Psoas muscle (tissue), 8 donors: ENCODE results near the gene DYTN. TPM values are rescaled to one million over a fixed set of nuclear protein-coding genes. Genes with fewer than 3 reads are reported as not detected.

ENCODE experiments used
- ATAC-seq, 4 donors: fragments of 200-7000 bp; cut with Tn5 transposase; one replicate each; pipeline ENCODE4 v1.9.1; 2020; ENCODE audit warnings: moderate library complexity in 3 of 4, mild to moderate bottlenecking in 2 of 4
- DNase-seq, 2 donors: peaks; one replicate each; pipeline ENCODE4 v3.0.0-alpha.2; 2020
- H3K27ac ChIP-seq: fragments of 200-600 bp; one replicate; pipeline ENCODE4 v1.8.0; 2022
- H3K27me3 ChIP-seq, 3 donors: fragments of 200-600 bp in 1 of 3; one replicate each; pipeline versions ENCODE4 v1.6.1 to v1.8.0; 2013 to 2022; ENCODE audit warnings: low read length in 2 of 3, mild to moderate bottlenecking in 2 of 3, moderate library complexity in 1 of 3; ENCODE audit not compliant: insufficient read depth in 3 of 3
- H3K36me3 ChIP-seq, 2 donors: fragments of 200-600 bp in 1 of 2; one replicate each; pipeline versions ENCODE4 v1.6.1 to v1.8.0; 2013 to 2022; ENCODE audit warnings: low read depth in 1 of 2, mild to moderate bottlenecking in 1 of 2, moderate library complexity in 1 of 2; ENCODE audit not compliant: insufficient read depth in 1 of 2
- H3K4me1 ChIP-seq: fragments of 200-600 bp; one replicate; pipeline ENCODE4 v1.8.0; 2022
- H3K4me3 ChIP-seq: fragments of 200-600 bp; one replicate; pipeline ENCODE4 v1.8.0; 2022; ENCODE audit warnings: mild to moderate bottlenecking
- H3K9me3 ChIP-seq: fragments of 200-600 bp; one replicate; pipeline ENCODE4 v1.8.0; 2022
- WGBS, 3 donors: extraction: QIAGEN DNeasy Blood & Tissue Kit; methylation state at CpG; one replicate each; pipeline versions ENCODE4 v1.1.6 to v1.1.7; 2013; 5-methylcytosine and 5-hydroxymethylcytosine counted together
- intact Hi-C, 2 donors: fragments of 100-400 bp; cut with DNase I; formaldehyde crosslinking; loops; one replicate each; pipeline versions ENCODE4 v1.11.0 to v1.14.2; 2022
- polyA plus RNA-seq, 3 donors: library from polyadenylated mRNA; stranded (reverse); fragments of 200-250 nt; gene quantifications; one replicate each; pipeline ENCODE4 v1.2.3, GENCODE V29; 2013
- total RNA-seq, 4 donors: library from RNA; stranded (reverse); fragmentation: NEBNext Ultra II Directional in 2 of 4; extraction: Animal tissue kit (Norgen Biotek cat#: 25700) in 2 of 4; gene quantifications; one replicate each; pipeline versions ENCODE4 v1.2.1 to v1.2.4, GENCODE V29; 2021 to 2023
- TF ChIP-seq, protein P1 (sequence below): fragments of 200-600 bp; IDR thresholded peaks from one replicate; pipeline ENCODE4 v1.8.0; 2022; ENCODE audit warnings: antibody characterized with exemption
- donor health status: healthy with polysubstance abuse.
- donor health status: DM: no; HTN: no; CAD: no; lungs with moderate emphysema.
- donor health status: Bipolar disorder and iron deficiency.
- donor health status: healthy.
- donor health status: DM: yes; HTN: yes; CAD: no.
- donor health status: DM: no; HTN: no; CAD: no.
- donor health status: DM: no; HTN: no; CAD: no.
- donor health status: DM: yes; HTN: yes; CAD: no.

The DYTN gene
- total and polyA plus RNA-seq, 7 donors, result not detected

DNA sequence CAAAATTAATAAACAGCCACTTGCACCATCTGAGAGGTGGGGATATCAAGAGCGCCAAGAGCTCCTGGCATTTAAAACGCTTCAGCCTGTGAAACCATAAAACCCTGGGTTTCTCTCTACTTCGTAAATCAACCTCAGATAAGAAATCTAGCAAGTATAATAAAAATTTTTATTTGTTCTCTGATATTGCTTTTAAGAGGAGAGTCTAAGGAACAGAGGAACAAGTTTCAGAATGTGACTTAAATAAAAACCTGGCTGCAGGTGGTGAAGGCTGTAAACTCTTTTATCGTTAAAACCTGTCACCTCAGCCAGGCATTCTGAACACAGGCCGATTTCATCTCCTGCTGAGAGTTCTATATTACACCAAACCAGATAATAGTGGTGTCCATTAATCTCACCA is 9.9 kb downstream of the DYTN start:
- H3K9me3 ChIP-seq, result no peaks in the 10 kb centered on the region
- H3K27ac ChIP-seq, result no peak overlapping the region
- peaks cover 0 to 2% (median 0%) of the 10 kb centered on the region in 3 donors for H3K27me3 ChIP-seq
- H3K4me1 ChIP-seq, result no peaks in the 10 kb centered on the region
- 55 to 63% (median 55%) methylated on average over 5 of the region's 5 CpGs for WGBS, 3 donors
- TF ChIP-seq, protein P1, sequence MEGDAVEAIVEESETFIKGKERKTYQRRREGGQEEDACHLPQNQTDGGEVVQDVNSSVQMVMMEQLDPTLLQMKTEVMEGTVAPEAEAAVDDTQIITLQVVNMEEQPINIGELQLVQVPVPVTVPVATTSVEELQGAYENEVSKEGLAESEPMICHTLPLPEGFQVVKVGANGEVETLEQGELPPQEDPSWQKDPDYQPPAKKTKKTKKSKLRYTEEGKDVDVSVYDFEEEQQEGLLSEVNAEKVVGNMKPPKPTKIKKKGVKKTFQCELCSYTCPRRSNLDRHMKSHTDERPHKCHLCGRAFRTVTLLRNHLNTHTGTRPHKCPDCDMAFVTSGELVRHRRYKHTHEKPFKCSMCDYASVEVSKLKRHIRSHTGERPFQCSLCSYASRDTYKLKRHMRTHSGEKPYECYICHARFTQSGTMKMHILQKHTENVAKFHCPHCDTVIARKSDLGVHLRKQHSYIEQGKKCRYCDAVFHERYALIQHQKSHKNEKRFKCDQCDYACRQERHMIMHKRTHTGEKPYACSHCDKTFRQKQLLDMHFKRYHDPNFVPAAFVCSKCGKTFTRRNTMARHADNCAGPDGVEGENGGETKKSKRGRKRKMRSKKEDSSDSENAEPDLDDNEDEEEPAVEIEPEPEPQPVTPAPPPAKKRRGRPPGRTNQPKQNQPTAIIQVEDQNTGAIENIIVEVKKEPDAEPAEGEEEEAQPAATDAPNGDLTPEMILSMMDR, result no peak
- no peak overlapping the region for H3K4me3 ChIP-seq
- ATAC-seq (no peak), DNase-seq (no peak)
- intact Hi-C loops, result no loop called here
- H3K36me3 ChIP-seq, result no peaks in the 10 kb centered on the region

DNA sequence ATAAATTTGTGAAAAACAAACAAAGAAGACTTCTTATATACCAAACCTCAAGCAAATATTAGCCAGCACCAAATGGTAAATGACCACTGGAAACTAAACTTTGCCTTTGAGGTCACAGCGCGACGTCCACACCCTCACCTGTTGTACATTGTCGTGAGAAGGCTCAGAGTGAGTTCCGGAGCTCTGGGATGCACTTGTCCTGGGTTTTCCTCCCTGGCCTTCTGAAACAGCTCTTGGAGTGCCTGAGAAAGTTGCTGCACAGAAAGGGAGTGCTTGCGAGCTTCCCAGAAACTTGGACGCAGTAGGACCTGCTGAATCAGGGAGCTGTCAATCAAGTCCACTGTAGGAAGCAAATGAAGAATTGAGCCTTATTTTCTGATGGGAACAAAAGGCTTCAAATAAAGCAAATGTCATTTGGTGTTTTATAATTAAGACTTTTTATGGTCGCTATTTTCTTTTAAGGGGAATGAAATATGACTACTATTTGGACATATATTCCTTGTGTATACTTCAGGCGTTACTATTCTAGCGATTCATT is 11.0 kb downstream of the DYTN start:
- DNase-seq (no peak), ATAC-seq (no peak)
- H3K27me3 ChIP-seq, result peaks cover 0 to 2% (median 0%) of the 10 kb centered on the region in 3 donors
- intact Hi-C loops, result no loop called here
- H3K9me3 ChIP-seq, result no peaks in the 10 kb centered on the region
- no peak overlapping the region for H3K4me3 ChIP-seq
- 71 to 75% (median 75%) methylated on average over 10 of the region's 10 CpGs for WGBS, 3 donors
- no peaks in the 10 kb centered on the region for H3K4me1 ChIP-seq
- TF ChIP-seq, protein P1, result no peak
- H3K27ac ChIP-seq, result no peak overlapping the region
- no peaks in the 10 kb centered on the region for H3K36me3 ChIP-seq

DNA sequence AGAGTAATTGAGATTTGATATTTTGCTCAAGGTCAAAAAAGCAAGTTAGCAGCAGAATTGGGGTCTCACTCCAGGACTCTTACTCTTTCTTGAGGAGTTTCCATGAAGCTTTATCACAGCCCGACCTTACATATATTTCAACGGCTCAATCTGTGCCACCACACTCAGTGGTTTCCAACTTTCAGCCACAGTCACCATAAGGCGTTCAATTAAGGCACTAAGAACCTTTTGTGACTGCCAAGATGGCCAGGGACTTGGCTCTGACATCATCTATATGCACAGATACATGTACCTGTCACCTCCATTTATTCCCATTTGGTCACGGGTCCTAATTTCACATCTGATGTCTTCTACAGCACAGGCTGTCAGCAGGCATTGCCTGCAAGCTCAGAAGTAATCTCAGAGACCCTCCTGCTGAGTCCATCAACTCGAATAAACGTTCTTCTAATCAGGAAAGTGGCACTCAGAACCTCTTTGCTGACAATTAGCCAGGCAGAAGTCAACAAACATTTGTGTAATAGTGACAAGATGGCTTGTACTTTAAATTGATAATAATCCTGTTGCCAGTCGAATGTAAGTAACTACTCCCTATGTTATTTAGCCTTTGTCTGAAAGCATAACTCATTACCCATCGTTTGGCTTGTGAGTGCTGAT is 16.1 kb downstream of the DYTN start:
- DNase-seq, result no peak
- 64 to 70% (median 69%) methylated on average over 8 of the region's 8 CpGs for WGBS, 3 donors
- ATAC-seq, result no peak
- Histone ChIP-seq H3K4me3 (no peak overlapping the region), H3K36me3 (no peaks in the 10 kb centered on the region), H3K4me1 (no peaks in the 10 kb centered on the region), H3K27ac (no peak overlapping the region), H3K9me3 (no peaks in the 10 kb centered on the region), H3K27me3 (peaks cover 0 to 4% (median 4%) of the 10 kb centered on the region in 3 donors)
- TF ChIP-seq, protein P1, result no peak
- intact Hi-C loops, result no loop called here

DNA sequence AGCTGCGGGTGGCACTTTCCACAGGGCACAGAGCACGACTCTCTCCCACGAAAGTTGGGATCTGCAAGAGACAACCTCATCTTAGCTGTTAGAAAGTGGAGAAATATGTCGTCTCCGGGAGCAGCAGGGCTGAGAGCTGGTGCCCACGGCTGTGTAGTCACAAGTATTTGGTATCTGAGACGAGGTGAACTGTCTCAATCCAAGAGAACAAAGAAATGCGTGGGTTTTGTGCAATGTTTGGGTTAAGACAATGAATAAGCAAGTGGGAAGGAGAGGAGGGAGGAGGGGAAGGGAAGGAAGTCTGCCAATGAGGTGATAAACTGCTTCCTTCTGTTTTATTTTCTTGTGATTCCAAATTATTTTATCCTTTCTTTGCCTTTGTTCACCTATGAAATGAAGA is 18.0 kb downstream of the DYTN start:
- DNase-seq (no peak), ATAC-seq (no peak)
- intact Hi-C loops, result no loop called here
- Histone ChIP-seq H3K4me3 (no peak overlapping the region), H3K36me3 (no peaks in the 10 kb centered on the region), H3K27ac (no peak overlapping the region), H3K9me3 (no peaks in the 10 kb centered on the region), H3K27me3 (peaks cover 0 to 4% (median 4%) of the 10 kb centered on the region in 3 donors), H3K4me1 (no peaks in the 10 kb centered on the region)
- 48 to 53% (median 51%) methylated on average over 8 of the region's 8 CpGs for WGBS, 3 donors
- TF ChIP-seq, protein P1, result no peak
